GM12878 (cell line): Measurements from ENCODE around the gene SLC44A3.

Source experiments
- CTCF ChIP-seq, 3 experiments: IDR thresholded peaks in 2 of 3; conservative IDR thresholded peaks in 1 of 3; 2 replicates each; pipeline ENCODE4 v1.5.1; 2011; ENCODE audit warnings: low read depth in 3 of 3, low read length in 3 of 3, mild to moderate bottlenecking in 3 of 3, control low read depth in 2 of 3, moderate library complexity in 2 of 3, inconsistent platforms in 1 of 3, mixed read lengths in 1 of 3; ENCODE audit not compliant: control insufficient read depth in 2 of 3, insufficient read depth in 1 of 3; ENCODE audit errors: extremely low read depth in 1 of 3
- MYB ChIP-seq: fragments of 150-350 bp; IDR thresholded peaks from 2 replicates; pipeline ENCODE4 v1.6.1; 2014; ENCODE audit warnings: mild to moderate bottlenecking, low read depth, low read length, borderline replicate concordance
- NFYB ChIP-seq: IDR thresholded peaks from 2 replicates; pipeline ENCODE4 v1.6.1; 2011; ENCODE audit warnings: low read depth, mild to moderate bottlenecking, low read length, improper control_type of control experiment, moderate library complexity; ENCODE audit not compliant: insufficient read depth
- POLR2AphosphoS2 ChIP-seq: IDR thresholded peaks from 2 replicates; pipeline ENCODE4 v1.6.1; 2011; ENCODE audit warnings: low read depth, mild to moderate bottlenecking, low read length, improper control_type of control experiment, moderate library complexity
- REST ChIP-seq: IDR thresholded peaks from 2 replicates; pipeline ENCODE4 v1.6.1; 2012; ENCODE audit warnings: mild to moderate bottlenecking, low read depth, low read length
- ZNF384 ChIP-seq: IDR thresholded peaks from 2 replicates; pipeline ENCODE4 v1.6.1; 2012; ENCODE audit warnings: low read depth, mild to moderate bottlenecking, low read length, improper control_type of control experiment, borderline replicate concordance

GRCh38 chr1:94876362-94876761 lies 56.2 kb downstream of the SLC44A3 start:
- TF ChIP-seq REST (no peak), MYB (no peak), ZNF384 (no peak), POLR2AphosphoS2 (no peak), CTCF (IDR thresholded peaks at IDR 0.05 in 2 of 3, conservative IDR thresholded peaks at IDR 0.05 in 1 of 3; ENCODE audit: control insufficient read depth in 2 of 3, extremely low read depth in 1 of 3, insufficient read depth in 1 of 3, low read depth in 3 of 3, low read length in 3 of 3) (no peak), NFYB (no peak)
